ENCODE data around the gene ITGB5.

- no peak for TF ChIP-seq CTCF (IDR thresholded peaks at IDR 0.05)
- no peak for TF ChIP-seq POLR2A (IDR thresholded peaks at IDR 0.05)
- TF ChIP-seq EP300 (IDR thresholded peaks at IDR 0.05) = no peak
Observed at GRCh38 chr3:124802061-124802698, 85.0 kb downstream of the ITGB5 start.

Measured in upper lobe of left lung (tissue), 4 donors.